HCT116 (cell line): ENCODE results near the gene DEFB114. TPM values are rescaled to one million over a fixed set of nuclear protein-coding genes. Genes with fewer than 3 reads are reported as not detected.

Experiments used
- ATAC-seq: fragments of 200-7000 bp; cut with Tn5 transposase; 2 replicates; pipeline ENCODE4 v1.9.1; 2020; ENCODE audit warnings: mild to moderate bottlenecking, moderate library complexity
- BruUV-seq: library from RNA; stranded (reverse); fragments of 400-500 nt; replicated peaks from 2 replicates; lab custom pipeline; 2021; lab: Mats Ljungman, UMichigan
- CTCF ChIA-PET: fragments of 300-600 bp; sonication (Branson Sonifier 250); formaldehyde crosslinking; loops from one replicate; lab custom pipeline; 2021; ENCODE audit warnings: antibody characterized with exemption; lab: Charles Lee
- POLR2A ChIA-PET: fragments of 300-600, 350-600 bp; sonication (Branson Sonifier 250); formaldehyde crosslinking; loops from one replicate; lab custom pipeline; 2021; ENCODE audit warnings: antibody characterized with exemption; lab: Charles Lee
- RAD21 ChIA-PET, 2 experiments: fragments of 300-600 bp; sonication (Branson Sonifier 250); formaldehyde crosslinking; loops; one replicate each; lab custom pipeline; 2023; ENCODE audit warnings: low total read pairs in 2 of 2; ENCODE audit not compliant: uncharacterized antibody in 2 of 2, unreplicated experiment in 2 of 2, low non-redundant PET in 1 of 2; lab: Charles Lee
- DNase-seq: peaks from one replicate; pipeline ENCODE4 v3.0.0-alpha.2; 2010; ENCODE audit warnings: low read depth, low spot score
- H2AFZ ChIP-seq: fragments of 200-600 bp; shearing (Covaris generic), sonication (generic); 2 replicates; pipeline ENCODE4 v1.6.1; 2017; ENCODE audit warnings: low read depth, mixed run types, mixed read lengths, antibody characterized with exemption, low read length; ENCODE audit not compliant: poor library complexity, severe bottlenecking
- H3K27ac ChIP-seq: 2 replicates; pipeline ENCODE4 v1.5.1; 2012; ENCODE audit warnings: low read depth, low read length
- H3K27me3 ChIP-seq: fragments of 200-600 bp; sonication (generic); 2 replicates; pipeline ENCODE4 v1.6.1; 2016; ENCODE audit warnings: mixed run types, low read length, mixed read lengths; ENCODE audit not compliant: insufficient read depth
- H3K36me3 ChIP-seq, 2 experiments: fragments of 200-500 bp in 1 of 2; fragments of 200-600 bp in 1 of 2; sonication (Bioruptor generic) in 1 of 2; sonication (generic) in 1 of 2; 2 replicates each; pipeline versions ENCODE4 v1.5.1 to v1.6.1; 2014 to 2016; ENCODE audit warnings: low read length in 2 of 2, inconsistent platforms in 1 of 2, mixed read lengths in 1 of 2, mixed run types in 1 of 2; ENCODE audit not compliant: insufficient read depth in 2 of 2, control insufficient read depth in 1 of 2
- H3K4me1 ChIP-seq, 2 experiments: fragments of 200-600 bp in 1 of 2; sonication (generic) in 1 of 2; 2 replicates each; pipeline versions ENCODE4 v1.5.1 to v1.6.1; 2012 to 2017; ENCODE audit warnings: low read length in 2 of 2, inconsistent platforms in 1 of 2, mild to moderate bottlenecking in 1 of 2, mixed read lengths in 1 of 2, mixed run types in 1 of 2, moderate library complexity in 1 of 2; ENCODE audit not compliant: insufficient read depth in 2 of 2, control insufficient read depth in 1 of 2
- H3K4me2 ChIP-seq: fragments of 200-600 bp; sonication (generic); 2 replicates; pipeline ENCODE4 v1.6.1; 2017; ENCODE audit warnings: mixed run types, low read length, mixed read lengths
- H3K4me3 ChIP-seq, 2 experiments: fragments of 200-600 bp in 1 of 2; sonication (generic) in 1 of 2; replicated peaks in 1 of 2; 2 replicates each; pipeline ENCODE4 v1.5.1; 2011 to 2016; ENCODE audit warnings: low read length in 2 of 2, control low read depth in 1 of 2, low read depth in 1 of 2, mild to moderate bottlenecking in 1 of 2, mixed read lengths in 1 of 2, mixed run types in 1 of 2
- H3K79me2 ChIP-seq: fragments of 200-600 bp; sonication (generic); 2 replicates; pipeline ENCODE4 v1.6.1; 2017; ENCODE audit warnings: mild to moderate bottlenecking, mixed run types, low read length, moderate library complexity, mixed read lengths; ENCODE audit not compliant: insufficient read depth
- H3K9ac ChIP-seq: fragments of 200-600 bp; sonication (generic); 2 replicates; pipeline ENCODE4 v1.6.1; 2016; ENCODE audit warnings: low read length, mixed read lengths
- H3K9me2 ChIP-seq: fragments of 200-600 bp; sonication (generic), shearing (Covaris generic); 2 replicates; pipeline ENCODE4 v1.6.1; 2017; ENCODE audit warnings: mixed run types, mild to moderate bottlenecking, moderate library complexity; ENCODE audit not compliant: insufficient read depth
- H3K9me3 ChIP-seq, 2 experiments: fragments of 200-500 bp in 1 of 2; fragments of 200-600 bp in 1 of 2; sonication (Bioruptor generic) in 1 of 2; sonication (generic) in 1 of 2; 2 replicates each; pipeline ENCODE4 v1.6.1; 2014 to 2017; ENCODE audit warnings: low read length in 2 of 2, mixed read lengths in 2 of 2, inconsistent platforms in 1 of 2, low read depth in 1 of 2, mild to moderate bottlenecking in 1 of 2, mixed run types in 1 of 2, moderate library complexity in 1 of 2; ENCODE audit not compliant: control insufficient read depth in 1 of 2, insufficient read depth in 1 of 2
- H4K20me1 ChIP-seq: fragments of 200-600 bp; sonication (generic), shearing (Covaris generic); 2 replicates; pipeline ENCODE4 v1.6.1; 2017; ENCODE audit warnings: mixed run types, mild to moderate bottlenecking, moderate library complexity; ENCODE audit not compliant: insufficient read depth
- CBX3 ChIP-seq: IDR thresholded peaks from 2 replicates; pipeline ENCODE4 v1.6.1; 2012; ENCODE audit warnings: low read depth
- CEBPB ChIP-seq: IDR thresholded peaks from 2 replicates; pipeline ENCODE4 v1.6.1; 2012; ENCODE audit warnings: low read depth
- EGR1 ChIP-seq: IDR thresholded peaks from 2 replicates; pipeline ENCODE4 v1.6.1; 2012; ENCODE audit warnings: low read depth
- EZH2 ChIP-seq: fragments of 200-600 bp; sonication (generic); IDR thresholded peaks from 2 replicates; pipeline ENCODE4 v1.6.1; 2017; ENCODE audit warnings: antibody characterized with exemption, mixed run types
- EZH2phosphoT487 ChIP-seq: fragments of 200-600 bp; IDR thresholded peaks from 2 replicates; pipeline ENCODE4 v1.6.1; 2018; ENCODE audit warnings: antibody characterized with exemption, borderline replicate concordance
- JUND ChIP-seq: IDR thresholded peaks from 2 replicates; pipeline ENCODE4 v1.6.1; 2012
- POLR2A ChIP-seq: IDR thresholded peaks from 2 replicates; pipeline ENCODE4 v1.7.0; 2011; ENCODE audit warnings: borderline replicate concordance; ENCODE audit not compliant: insufficient read depth, insufficient read length; ENCODE audit errors: extremely low read depth
- POLR2AphosphoS5 ChIP-seq: IDR thresholded peaks from 2 replicates; pipeline ENCODE4 v1.6.1; 2011; ENCODE audit warnings: mild to moderate bottlenecking, low read depth, low read length, moderate library complexity
- SIN3A ChIP-seq: IDR thresholded peaks from 2 replicates; pipeline ENCODE4 v1.6.1; 2012; ENCODE audit warnings: low read depth
- SP1 ChIP-seq: IDR thresholded peaks from 2 replicates; pipeline ENCODE4 v1.6.1; 2012; ENCODE audit warnings: low read depth
- SRF ChIP-seq: IDR thresholded peaks from 2 replicates; pipeline ENCODE4 v1.6.1; 2012; ENCODE audit warnings: low read depth
- YY1 ChIP-seq: IDR thresholded peaks from 2 replicates; pipeline ENCODE4 v1.6.1; 2011; ENCODE audit warnings: low read length, low read depth, moderate library complexity, mild to moderate bottlenecking; ENCODE audit not compliant: insufficient replicate concordance; ENCODE audit errors: extremely low read depth
- ZFX ChIP-seq: fragments of 450-650 bp; IDR thresholded peaks from 2 replicates; pipeline ENCODE4 v1.6.1; 2017
- ZNF274 ChIP-seq: fragments of 200-500 bp; sonication (Bioruptor generic); IDR thresholded peaks from 2 replicates; pipeline ENCODE4 v1.6.1; 2014; ENCODE audit warnings: mild to moderate bottlenecking, low read depth, low read length, inconsistent platforms
- intact Hi-C: fragments of 100-400 bp; cut with micrococcal nuclease; formaldehyde crosslinking; loops from 2 replicates; pipeline ENCODE4 v1.10.0; 2022
- total RNA-seq: library from RNA; stranded (reverse); gene quantifications from one replicate; pipeline ENCODE4 v1.2.1, GENCODE V29; 2021; ENCODE audit not compliant: unreplicated experiment
- TF ChIP-seq, protein P1 (sequence below): IDR thresholded peaks from 2 replicates; pipeline ENCODE4 v1.6.1; 2011; ENCODE audit warnings: mild to moderate bottlenecking, low read length, moderate library complexity; ENCODE audit not compliant: insufficient replicate concordance; ENCODE audit errors: extremely low read depth

DEFB114 gene
- total RNA-seq, 1 experiment from 2014 or later, result not detected

DNA sequence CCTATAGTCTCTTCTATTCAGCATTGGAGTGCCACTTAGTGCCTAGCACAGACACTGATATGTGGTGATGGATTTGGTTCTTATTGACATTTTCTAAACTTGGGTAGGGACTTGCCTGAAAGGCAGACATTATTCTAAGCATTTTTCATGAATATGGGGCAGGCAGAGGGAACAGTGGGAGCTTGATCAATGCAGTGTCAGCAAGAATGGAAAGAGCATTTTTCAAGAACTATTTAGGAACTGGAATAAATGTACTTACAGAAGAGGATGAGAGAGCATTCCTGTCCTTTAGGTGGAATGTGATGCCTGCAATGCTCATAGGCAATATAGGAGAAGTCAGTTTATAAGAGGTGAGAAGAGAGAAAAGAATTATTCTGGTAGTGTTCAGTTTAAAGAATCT, 26.2 kb downstream of the DEFB114 start:
- ATAC-seq, result no peak
- BruUV-seq, result no TSS peak
- no peaks in the 10 kb centered on the region for H3K79me2 ChIP-seq
- no peak overlapping the region for H3K27ac ChIP-seq
- no peaks in the 10 kb centered on the region for H3K4me1 ChIP-seq
- no peak overlapping the region for H2AFZ ChIP-seq
- no peak overlapping the region for H3K4me2 ChIP-seq
- TF ChIP-seq POLR2AphosphoS5, result no peak
- no peak for TF ChIP-seq CBX3
- TF ChIP-seq JUND, result no peak
- no peak for TF ChIP-seq YY1
- TF ChIP-seq ZNF274, result no peak
- TF ChIP-seq SP1, result no peak
- TF ChIP-seq EZH2, result no peak
- TF ChIP-seq EGR1, result no peak
- TF ChIP-seq SRF, result no peak
- TF ChIP-seq CEBPB, result no peak
- no peak for TF ChIP-seq EZH2phosphoT487
- no peak for TF ChIP-seq POLR2A
- TF ChIP-seq, protein P1, sequence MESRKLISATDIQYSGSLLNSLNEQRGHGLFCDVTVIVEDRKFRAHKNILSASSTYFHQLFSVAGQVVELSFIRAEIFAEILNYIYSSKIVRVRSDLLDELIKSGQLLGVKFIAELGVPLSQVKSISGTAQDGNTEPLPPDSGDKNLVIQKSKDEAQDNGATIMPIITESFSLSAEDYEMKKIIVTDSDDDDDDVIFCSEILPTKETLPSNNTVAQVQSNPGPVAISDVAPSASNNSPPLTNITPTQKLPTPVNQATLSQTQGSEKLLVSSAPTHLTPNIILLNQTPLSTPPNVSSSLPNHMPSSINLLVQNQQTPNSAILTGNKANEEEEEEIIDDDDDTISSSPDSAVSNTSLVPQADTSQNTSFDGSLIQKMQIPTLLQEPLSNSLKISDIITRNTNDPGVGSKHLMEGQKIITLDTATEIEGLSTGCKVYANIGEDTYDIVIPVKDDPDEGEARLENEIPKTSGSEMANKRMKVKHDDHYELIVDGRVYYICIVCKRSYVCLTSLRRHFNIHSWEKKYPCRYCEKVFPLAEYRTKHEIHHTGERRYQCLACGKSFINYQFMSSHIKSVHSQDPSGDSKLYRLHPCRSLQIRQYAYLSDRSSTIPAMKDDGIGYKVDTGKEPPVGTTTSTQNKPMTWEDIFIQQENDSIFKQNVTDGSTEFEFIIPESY, result no peak
- no peak for TF ChIP-seq ZFX
- TF ChIP-seq SIN3A, result no peak
- H3K9me2 ChIP-seq, result no peaks in the 10 kb centered on the region
- H3K27me3 ChIP-seq, result no peaks in the 10 kb centered on the region
- no peak overlapping the region for H3K9ac ChIP-seq
- intact Hi-C loops, result no loop called here
- no peaks in the 10 kb centered on the region for H4K20me1 ChIP-seq
- H3K9me3 ChIP-seq, result no peaks in the 10 kb centered on the region
- CTCF ChIA-PET, result no interaction called here
- no peak overlapping the region for H3K4me3 ChIP-seq
- no peaks in the 10 kb centered on the region for H3K36me3 ChIP-seq
- POLR2A ChIA-PET, result no interaction called here
- no peak for DNase-seq
- RAD21 ChIA-PET, result no interaction called here
